Natural killer cell (primary cell): ENCODE data around the gene DNAAF5. TPM values are rescaled to one million over a fixed set of nuclear protein-coding genes. Genes with fewer than 3 reads are reported as not detected.
A peak's percentile ranks its signal among the peaks of the same experiment; 100 is the strongest.
"Not testable (repeated sequence)": the region's sequence is repeated elsewhere in the genome, so short reads cannot be mapped to it uniquely, and the experiment has no call there.

Experiments
- ATAC-seq, 3 donors: fragments of 150-1000 bp in 2 of 3; fragments of 200-7000 bp in 1 of 3; cut with Tn5 transposase; 1 replicate in 1 of 3; 2 replicates in 2 of 3; pipeline ENCODE4 v1.10.0; 2021; ENCODE audit warnings: mild to moderate bottlenecking in 2 of 3, moderate library complexity in 2 of 3
- DNase-seq, 2 donors: peaks; one replicate each; pipeline versions ENCODE4 v3.0.0 to v3.0.0-alpha.2; 2013 to 2021; ENCODE audit warnings: mixed read lengths in 1 of 2
- H3K27ac ChIP-seq: one replicate; pipeline ENCODE4 v1.5.1; 2013; ENCODE audit warnings: mild to moderate bottlenecking, low read length
- H3K27me3 ChIP-seq: one replicate; pipeline ENCODE4 v1.6.1; 2013; ENCODE audit warnings: low read length; ENCODE audit not compliant: control insufficient read depth, insufficient read depth
- H3K36me3 ChIP-seq: one replicate; pipeline ENCODE4 v1.6.1; 2013; ENCODE audit warnings: low read length; ENCODE audit not compliant: control insufficient read depth, insufficient read depth
- H3K4me1 ChIP-seq: one replicate; pipeline ENCODE4 v1.6.1; 2013; ENCODE audit warnings: low read length; ENCODE audit not compliant: control insufficient read depth, insufficient read depth
- H3K4me3 ChIP-seq: one replicate; pipeline ENCODE4 v1.5.1; 2013; ENCODE audit warnings: low read length
- H3K9me3 ChIP-seq: one replicate; pipeline ENCODE4 v1.6.1; 2013; ENCODE audit warnings: low read length; ENCODE audit not compliant: control insufficient read depth, insufficient read depth
- H3K27ac Mint-ChIP-seq, 2 donors: one replicate each; pipeline ENCODE4 v1.8.0; 2022; ENCODE audit warnings: mild to moderate bottlenecking in 2 of 2, mixed read lengths in 2 of 2, moderate library complexity in 1 of 2
- H3K27me3 Mint-ChIP-seq, 2 donors: one replicate each; pipeline ENCODE4 v1.8.0; 2022; ENCODE audit warnings: low read depth in 2 of 2, mixed read lengths in 2 of 2
- H3K36me3 Mint-ChIP-seq: one replicate; pipeline ENCODE4 v1.8.0; 2022; ENCODE audit warnings: mixed read lengths
- H3K4me1 Mint-ChIP-seq, 2 donors: one replicate each; pipeline ENCODE4 v1.8.0; 2022; ENCODE audit warnings: mixed read lengths in 2 of 2
- H3K4me3 Mint-ChIP-seq: one replicate; pipeline ENCODE4 v1.8.0; 2022; ENCODE audit warnings: mild to moderate bottlenecking, moderate library complexity, mixed read lengths
- H3K9me3 Mint-ChIP-seq, 2 donors: one replicate each; pipeline ENCODE4 v1.8.0; 2022; ENCODE audit warnings: mixed read lengths in 2 of 2
- CTCF ChIP-seq: fragments of 200-600 bp; IDR thresholded peaks from one replicate; pipeline ENCODE4 v1.8.0; 2022; ENCODE audit warnings: antibody characterized with exemption
- WGBS: methylation state at CpG from one replicate; pipeline ENCODE4 v1.1.7; 2013; ENCODE audit warnings: missing lambda C conversion rate; ENCODE audit not compliant: insufficient coverage; 5-methylcytosine and 5-hydroxymethylcytosine counted together
- intact Hi-C: fragments of 100-400 bp; cut with micrococcal nuclease; formaldehyde crosslinking; loops from one replicate; pipeline ENCODE4 v1.14.2; 2022
- total RNA-seq, 4 donors: library from RNA; stranded (reverse); fragments of 120-200 nt in 1 of 4; gene quantifications; one replicate each; pipeline versions ENCODE4 v1.2.3 to v1.2.4, GENCODE V29; 2013 to 2022

DNAAF5 gene
- total RNA-seq, 3 donors from 2014 or later (not counting 1 experiment from before 2014, with no cell fraction given): 6.7 to 10.3 (median 10.3) TPM

GRCh38 chr7:794671-795329, 68.3 kb downstream of the DNAAF5 start:
- H3K27me3 ChIP-seq: no peaks in the 10 kb centered on the region
- Mint-ChIP-seq H3K27me3 (no peaks in the 10 kb centered on the region), H3K9me3 (no peaks in the 10 kb centered on the region), H3K4me3 (no peak overlapping the region), H3K36me3 (no peaks in the 10 kb centered on the region), H3K4me1 (no peaks in the 10 kb centered on the region), H3K27ac (no peak overlapping the region)
- DNase-seq (no peak), ATAC-seq (no peak)
- 95% methylated on average over 31 of the region's 31 CpGs for WGBS
- H3K27ac ChIP-seq: no peak overlapping the region
- no peaks in the 10 kb centered on the region for H3K9me3 ChIP-seq
- no peaks in the 10 kb centered on the region for H3K36me3 ChIP-seq
- TF ChIP-seq CTCF: no peak
- intact Hi-C loops: no loop called here
- H3K4me3 ChIP-seq: no peak overlapping the region
- no peaks in the 10 kb centered on the region for H3K4me1 ChIP-seq

GRCh38 chr7:796434-797169, 70.1 kb downstream of the DNAAF5 start:
- ATAC-seq: not testable (repeated sequence)
- 88% methylated on average over 2 of the region's 10 CpGs for WGBS

GRCh38 chr7:798921-799470, 72.5 kb downstream of the DNAAF5 start:
- Histone ChIP-seq H3K27me3 (no peaks in the 10 kb centered on the region), H3K9me3 (no peaks in the 10 kb centered on the region), H3K4me1 (no peaks in the 10 kb centered on the region), H3K36me3 (no peaks in the 10 kb centered on the region), H3K27ac (no peak overlapping the region), H3K4me3 (no peak overlapping the region)
- intact Hi-C loops: no loop called here
- ATAC-seq (peak in 1 of 3 donors; percentile 35), DNase-seq (no peak)
- Mint-ChIP-seq H3K9me3 (no peaks in the 10 kb centered on the region), H3K4me3 (no peak overlapping the region), H3K4me1 (no peaks in the 10 kb centered on the region), H3K27ac (no peak overlapping the region), H3K27me3 (peaks cover 5 to 8% of the 10 kb centered on the region in 2 donors), H3K36me3 (no peaks in the 10 kb centered on the region)
- 89% methylated on average over 12 of the region's 12 CpGs for WGBS
- TF ChIP-seq CTCF: no peak

More at GRCh38 chr7:796434-797169, 70.1 kb downstream of the DNAAF5 start:
- intact Hi-C loops, H3K27ac ChIP-seq, H3K27ac Mint-ChIP-seq, H3K27me3 Mint-ChIP-seq, DNase-seq, H3K4me1 ChIP-seq, H3K36me3 Mint-ChIP-seq, H3K36me3 ChIP-seq, H3K4me3 ChIP-seq, H3K4me3 Mint-ChIP-seq, H3K9me3 ChIP-seq, H3K9me3 Mint-ChIP-seq, H3K27me3 ChIP-seq, H3K4me1 Mint-ChIP-seq: not testable (repeated sequence)

GRCh38 chr7:800692-801091, 74.2 kb downstream of the DNAAF5 start:
- Mint-ChIP-seq H3K4me3 (no peak overlapping the region), H3K27me3 (peaks cover 8 to 18% of the 10 kb centered on the region in 2 donors), H3K27ac (no peak overlapping the region), H3K36me3 (no peaks in the 10 kb centered on the region), H3K4me1 (no peaks in the 10 kb centered on the region), H3K9me3 (no peaks in the 10 kb centered on the region)
- Histone ChIP-seq H3K9me3 (no peaks in the 10 kb centered on the region), H3K27me3 (no peaks in the 10 kb centered on the region), H3K27ac (no peak overlapping the region), H3K4me1 (no peaks in the 10 kb centered on the region), H3K36me3 (no peaks in the 10 kb centered on the region), H3K4me3 (no peak overlapping the region)
- intact Hi-C loops: no loop called here
- no peak for DNase-seq
- no peak for TF ChIP-seq CTCF
- 95% methylated on average over 7 of the region's 7 CpGs for WGBS
- ATAC-seq: no peak

GRCh38 chr7:801351-801750, 74.9 kb downstream of the DNAAF5 start:
- ATAC-seq, H3K9me3 ChIP-seq, H3K9me3 Mint-ChIP-seq, H3K4me3 ChIP-seq, intact Hi-C loops, H3K4me1 Mint-ChIP-seq, H3K27me3 ChIP-seq, DNase-seq, H3K36me3 Mint-ChIP-seq, H3K27ac Mint-ChIP-seq, H3K36me3 ChIP-seq, H3K4me3 Mint-ChIP-seq, H3K27ac ChIP-seq, H3K4me1 ChIP-seq: not testable (repeated sequence)
- 87% methylated on average over 3 of the region's 6 CpGs for WGBS
- peaks cover 8 to 19% of the 10 kb centered on the region in 2 donors for H3K27me3 Mint-ChIP-seq
